Tibial nerve (tissue), 4 donors: Measurements from ENCODE around the gene FAM222B. TPM values are rescaled to one million over a fixed set of nuclear protein-coding genes. Genes with fewer than 3 reads are reported as not detected.
"Not testable (repeated sequence)": the region's sequence is repeated elsewhere in the genome, so short reads cannot be mapped to it uniquely, and the experiment has no call there.

Source experiments
- DNase-seq, 2 donors: peaks; one replicate each; pipeline ENCODE4 v3.0.0-alpha.2; 2019; ENCODE audit warnings: low spot score in 2 of 2
- H3K27ac ChIP-seq, 4 donors: fragments of 200-600 bp; sonication (generic) in 3 of 4; one replicate each; pipeline ENCODE4 v1.5.1; 2017 to 2019; ENCODE audit warnings: mild to moderate bottlenecking in 1 of 4
- H3K27me3 ChIP-seq, 2 donors: fragments of 200-600 bp; sonication (generic) in 1 of 2; one replicate each; pipeline versions ENCODE4 v1.5.1 to v1.6.0; 2017 to 2019
- H3K36me3 ChIP-seq, 3 donors: fragments of 200-600 bp; sonication (generic); one replicate each; pipeline ENCODE4 v1.5.1; 2018 to 2019
- H3K4me1 ChIP-seq, 4 donors: fragments of 200-600 bp; sonication (generic) in 3 of 4; one replicate each; pipeline ENCODE4 v1.5.1; 2017 to 2019
- H3K4me3 ChIP-seq, 4 donors: fragments of 200-600 bp; sonication (generic) in 3 of 4; one replicate each; pipeline ENCODE4 v1.5.1; 2017 to 2019; ENCODE audit warnings: mild to moderate bottlenecking in 1 of 4, moderate library complexity in 1 of 4
- H3K9me3 ChIP-seq, 4 donors: fragments of 200-600 bp; sonication (generic) in 3 of 4; one replicate each; pipeline ENCODE4 v1.5.1; 2017 to 2019
- EP300 ChIP-seq, 2 donors: sonication (generic); formaldehyde crosslinking; IDR thresholded peaks; one replicate each; pipeline ENCODE4 v1.6.1; 2017; ENCODE audit warnings: antibody characterized with exemption in 2 of 2, mild to moderate bottlenecking in 1 of 2
- POLR2A ChIP-seq, 2 donors: fragments of 450-650 bp; IDR thresholded peaks; one replicate each; pipeline ENCODE4 v1.6.1; 2017; ENCODE audit warnings: antibody characterized with exemption in 2 of 2, mild to moderate bottlenecking in 2 of 2, moderate library complexity in 2 of 2
- WGBS, 2 donors: methylation state at CpG; one replicate each; pipeline ENCODE4 v1.1.5; 2018; 5-methylcytosine and 5-hydroxymethylcytosine counted together
- total RNA-seq, 4 donors: library from RNA; depleted of rRNA; stranded (reverse); fragments of >200 nt; gene quantifications; one replicate each; pipeline ENCODE4 v1.1.0, GENCODE V29; 2016
- TF ChIP-seq, protein P1 (sequence below), 5 experiments: fragments of 200-600 bp in 3 of 5; fragments of 450-650 bp in 2 of 5; sonication (generic) in 3 of 5; IDR thresholded peaks; one replicate each; pipeline ENCODE4 v1.5.1; 2016 to 2019; ENCODE audit warnings: antibody characterized with exemption in 5 of 5, mild to moderate bottlenecking in 3 of 5, moderate library complexity in 2 of 5

Gene FAM222B
- total RNA-seq, 4 donors from 2014 or later, result 6.1 to 17.1 (median 11.4) TPM

DNA sequence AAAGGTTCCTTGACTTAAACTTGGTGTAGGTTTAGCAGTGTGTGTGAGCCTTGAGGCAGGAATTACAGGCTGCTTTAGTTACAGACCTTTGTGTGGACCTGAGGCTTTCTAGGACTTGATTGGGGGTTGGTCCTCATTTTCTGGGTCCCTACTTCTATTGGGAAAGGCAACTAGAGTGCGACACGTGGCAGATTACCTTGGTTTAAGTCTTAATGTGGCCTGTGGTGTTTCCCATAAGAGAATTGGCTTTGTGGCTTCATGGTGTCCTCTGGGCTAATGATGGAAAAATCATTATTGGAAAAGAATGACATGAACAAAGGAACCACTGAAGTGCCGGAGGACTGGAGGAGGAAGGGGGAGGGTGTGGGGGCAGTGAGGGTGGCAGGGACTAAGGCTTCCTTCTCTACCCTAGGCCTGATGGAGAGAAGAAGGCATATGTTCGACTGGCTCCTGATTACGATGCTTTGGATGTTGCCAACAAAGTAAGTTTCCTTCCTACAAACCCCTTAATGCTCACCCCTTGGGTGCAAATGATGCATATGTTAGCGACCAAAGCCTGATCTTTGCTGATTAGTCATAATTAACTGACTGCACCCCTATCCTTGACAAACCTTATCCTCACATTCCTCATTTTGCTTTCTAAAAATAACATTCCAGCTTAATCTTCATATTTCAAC lies 119.3 kb downstream of the FAM222B start:
- Histone ChIP-seq H3K4me1 (peaks cover 0 to 74% (median 48%) of the 10 kb centered on the region in 4 donors), H3K4me3 (no peak overlapping the region), H3K27me3 (no peaks in the 10 kb centered on the region), H3K27ac (no peak overlapping the region), H3K9me3 (no peaks in the 10 kb centered on the region), H3K36me3 (peaks cover 6 to 41% (median 19%) of the 10 kb centered on the region in 3 donors)
- no peak for DNase-seq
- 47 to 59% methylated on average over 6 of the region's 6 CpGs for WGBS, 2 donors
- TF ChIP-seq, protein P1, sequence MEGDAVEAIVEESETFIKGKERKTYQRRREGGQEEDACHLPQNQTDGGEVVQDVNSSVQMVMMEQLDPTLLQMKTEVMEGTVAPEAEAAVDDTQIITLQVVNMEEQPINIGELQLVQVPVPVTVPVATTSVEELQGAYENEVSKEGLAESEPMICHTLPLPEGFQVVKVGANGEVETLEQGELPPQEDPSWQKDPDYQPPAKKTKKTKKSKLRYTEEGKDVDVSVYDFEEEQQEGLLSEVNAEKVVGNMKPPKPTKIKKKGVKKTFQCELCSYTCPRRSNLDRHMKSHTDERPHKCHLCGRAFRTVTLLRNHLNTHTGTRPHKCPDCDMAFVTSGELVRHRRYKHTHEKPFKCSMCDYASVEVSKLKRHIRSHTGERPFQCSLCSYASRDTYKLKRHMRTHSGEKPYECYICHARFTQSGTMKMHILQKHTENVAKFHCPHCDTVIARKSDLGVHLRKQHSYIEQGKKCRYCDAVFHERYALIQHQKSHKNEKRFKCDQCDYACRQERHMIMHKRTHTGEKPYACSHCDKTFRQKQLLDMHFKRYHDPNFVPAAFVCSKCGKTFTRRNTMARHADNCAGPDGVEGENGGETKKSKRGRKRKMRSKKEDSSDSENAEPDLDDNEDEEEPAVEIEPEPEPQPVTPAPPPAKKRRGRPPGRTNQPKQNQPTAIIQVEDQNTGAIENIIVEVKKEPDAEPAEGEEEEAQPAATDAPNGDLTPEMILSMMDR (IDR thresholded peaks at IDR 0.05), result no peak

GRCh38 chr17:28722417-28723158 lies 120.0 kb downstream of the FAM222B start:
- 66 to 73% methylated on average over 7 of the region's 7 CpGs for WGBS, 2 donors
- peak overlapping the region in 1 of 4 donors; percentile 13 for H3K27ac ChIP-seq
- H3K36me3 ChIP-seq, result peaks cover 6 to 41% (median 19%) of the 10 kb centered on the region in 3 donors
- TF ChIP-seq, protein P1 (IDR thresholded peaks at IDR 0.05), result no peak
- TF ChIP-seq POLR2A (IDR thresholded peaks at IDR 0.05) (no peak), EP300 (IDR thresholded peaks at IDR 0.05) (no peak)
- no peak for DNase-seq
- no peaks in the 10 kb centered on the region for H3K9me3 ChIP-seq
- no peak overlapping the region for H3K4me3 ChIP-seq
- no peaks in the 10 kb centered on the region for H3K27me3 ChIP-seq
- H3K4me1 ChIP-seq, result peaks cover 0 to 75% (median 50%) of the 10 kb centered on the region in 4 donors

GRCh38 chr17:28720997-28721329 lies 121.6 kb downstream of the FAM222B start:
- peak overlapping the region; percentile 76 to 87 (median 82) for H3K4me3 ChIP-seq
- peaks cover 6 to 41% (median 19%) of the 10 kb centered on the region in 3 donors for H3K36me3 ChIP-seq
- peaks cover 0 to 85% (median 53%) of the 10 kb centered on the region in 4 donors for H3K4me1 ChIP-seq
- H3K27me3 ChIP-seq, DNase-seq, H3K9me3 ChIP-seq: not testable (repeated sequence)
- peak overlapping the region in 3 of 4 donors; percentile 92 to 99 (median 99) for H3K27ac ChIP-seq
- WGBS, 2 donors, result 30 to 32% methylated on average over 19 of the region's 19 CpGs

GRCh38 chr17:28720247-28720996 lies 122.2 kb downstream of the FAM222B start:
- 2 to 5% methylated on average over 30 of the region's 30 CpGs for WGBS, 2 donors
- no peak for DNase-seq
- Histone ChIP-seq H3K27me3 (no peaks in the 10 kb centered on the region), H3K4me1 (peaks cover 0 to 83% (median 49%) of the 10 kb centered on the region in 4 donors), H3K4me3 (peak overlapping the region; percentile 76 to 87 (median 82)), H3K27ac (peak overlapping the region; percentile 83 to 99 (median 96)), H3K36me3 (peaks cover 6 to 46% (median 19%) of the 10 kb centered on the region in 3 donors), H3K9me3 (no peaks in the 10 kb centered on the region)
- TF ChIP-seq, protein P1 (IDR thresholded peaks at IDR 0.05), result no peak
- TF ChIP-seq EP300 (IDR thresholded peaks at IDR 0.05) (no peak), POLR2A (IDR thresholded peaks at IDR 0.05) (no peak)

- Histone ChIP-seq H3K27ac (peak overlapping the region; percentile 83 to 99 (median 96)), H3K36me3 (peaks cover 11 to 51% (median 17%) of the 10 kb centered on the region in 3 donors), H3K4me1 (peaks cover 0 to 75% (median 44%) of the 10 kb centered on the region in 4 donors), H3K4me3 (peak overlapping the region; percentile 76 to 87 (median 82)), H3K27me3 (no peaks in the 10 kb centered on the region), H3K9me3 (no peaks in the 10 kb centered on the region)
- 29 to 33% methylated on average over 18 of the region's 18 CpGs for WGBS, 2 donors
- TF ChIP-seq, protein P1 (IDR thresholded peaks at IDR 0.05), result peak in 1 of 5 experiments; percentile 4
- no peak for TF ChIP-seq EP300 (IDR thresholded peaks at IDR 0.05)
- TF ChIP-seq POLR2A (IDR thresholded peaks at IDR 0.05), result peak in 1 of 2 donors; percentile 7
- peak in 1 of 2 donors; percentile 21 for DNase-seq
Observed at GRCh38 chr17:28719021-28719433, 123.6 kb downstream of the FAM222B start.
